Choroid plexus epithelial cell (primary cell): ENCODE data around the gene DNAH2.
A peak's percentile ranks its signal among the peaks of the same experiment; 100 is the strongest.

Source experiments
- DNase-seq: peaks from one replicate; pipeline ENCODE4 v3.0.0-alpha.2; 2010; ENCODE audit warnings: low read depth
- H3K4me3 ChIP-seq: 2 replicates; pipeline ENCODE4 v1.5.1; 2011; ENCODE audit warnings: low read depth, mild to moderate bottlenecking, control low read depth, low read length, moderate library complexity
- TF ChIP-seq, protein P1 (sequence below): conservative IDR thresholded peaks from 2 replicates; pipeline ENCODE4 v1.5.1; 2011; ENCODE audit warnings: low read depth, mild to moderate bottlenecking, control low read depth, inconsistent platforms, low read length, moderate library complexity

DNAH2 gene

DNA sequence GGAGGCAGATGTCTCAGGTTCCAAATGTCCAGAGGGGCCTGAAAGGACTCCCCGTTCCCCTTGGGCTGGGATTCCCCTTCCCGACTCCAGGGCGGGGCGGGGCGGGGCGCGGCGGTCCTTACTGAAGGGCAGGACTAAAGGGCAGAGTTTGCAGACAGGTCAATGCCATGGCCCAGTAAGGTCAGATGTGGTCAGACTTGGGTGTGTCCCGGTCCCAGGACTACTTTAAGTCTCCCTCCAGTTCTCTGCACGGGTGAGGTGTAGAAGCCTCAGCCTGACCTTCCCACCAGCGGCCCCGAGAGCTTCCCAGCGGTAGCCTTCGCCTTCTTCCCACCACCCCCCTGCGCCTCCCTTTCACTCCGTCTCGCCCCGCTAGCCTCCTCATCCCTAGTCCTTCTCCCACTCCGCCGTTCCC, 117.0 kb downstream of the DNAH2 start:
- DNase-seq = peak; percentile 33
- peak overlapping the region; percentile 79 for H3K4me3 ChIP-seq
- TF ChIP-seq, protein P1, sequence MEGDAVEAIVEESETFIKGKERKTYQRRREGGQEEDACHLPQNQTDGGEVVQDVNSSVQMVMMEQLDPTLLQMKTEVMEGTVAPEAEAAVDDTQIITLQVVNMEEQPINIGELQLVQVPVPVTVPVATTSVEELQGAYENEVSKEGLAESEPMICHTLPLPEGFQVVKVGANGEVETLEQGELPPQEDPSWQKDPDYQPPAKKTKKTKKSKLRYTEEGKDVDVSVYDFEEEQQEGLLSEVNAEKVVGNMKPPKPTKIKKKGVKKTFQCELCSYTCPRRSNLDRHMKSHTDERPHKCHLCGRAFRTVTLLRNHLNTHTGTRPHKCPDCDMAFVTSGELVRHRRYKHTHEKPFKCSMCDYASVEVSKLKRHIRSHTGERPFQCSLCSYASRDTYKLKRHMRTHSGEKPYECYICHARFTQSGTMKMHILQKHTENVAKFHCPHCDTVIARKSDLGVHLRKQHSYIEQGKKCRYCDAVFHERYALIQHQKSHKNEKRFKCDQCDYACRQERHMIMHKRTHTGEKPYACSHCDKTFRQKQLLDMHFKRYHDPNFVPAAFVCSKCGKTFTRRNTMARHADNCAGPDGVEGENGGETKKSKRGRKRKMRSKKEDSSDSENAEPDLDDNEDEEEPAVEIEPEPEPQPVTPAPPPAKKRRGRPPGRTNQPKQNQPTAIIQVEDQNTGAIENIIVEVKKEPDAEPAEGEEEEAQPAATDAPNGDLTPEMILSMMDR = no peak

DNA sequence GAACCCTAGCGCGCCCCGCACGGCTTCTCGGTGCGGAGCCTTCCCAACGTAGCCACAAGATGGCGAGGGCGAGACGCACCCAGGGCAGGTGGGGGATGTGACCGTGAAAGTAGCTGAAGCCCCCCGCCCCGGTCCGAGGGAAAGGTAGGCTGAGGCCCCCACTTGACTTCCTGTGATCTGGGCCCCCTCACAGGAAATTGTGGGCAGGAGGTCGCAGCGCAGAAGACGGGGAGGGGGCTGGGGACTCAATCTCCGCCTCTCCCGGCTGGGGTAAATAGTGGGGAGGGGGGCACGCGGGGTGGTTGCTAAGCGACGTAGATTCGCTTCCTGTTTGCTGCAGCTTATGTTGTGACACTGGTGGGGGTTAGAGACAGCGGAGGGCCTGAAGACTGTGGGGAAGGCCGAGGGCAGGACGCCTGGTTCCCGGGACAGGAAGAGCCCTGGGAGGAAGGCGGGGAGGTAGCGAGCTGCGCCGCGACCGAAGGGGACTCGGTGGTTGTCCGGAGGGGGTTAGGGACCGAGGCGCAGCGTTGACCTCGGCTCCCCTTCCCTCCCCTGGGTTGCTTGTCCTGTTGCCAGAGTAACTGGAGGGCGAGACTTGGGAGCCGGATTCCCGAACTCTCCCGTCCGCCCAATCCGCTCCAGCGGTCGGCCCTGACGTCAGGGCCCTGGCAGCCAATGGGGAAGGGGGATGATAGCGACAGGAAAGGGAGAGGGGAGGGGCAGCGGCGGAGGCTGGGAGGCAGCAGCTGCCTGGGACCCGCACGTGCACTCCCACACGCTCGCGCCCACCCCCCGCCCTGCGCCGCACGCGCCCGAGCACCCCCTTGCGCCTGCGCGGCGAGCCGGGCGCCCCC, 117.6 kb downstream of the DNAH2 start:
- TF ChIP-seq, protein P1 = peak; percentile 88
- peak; percentile 99 for DNase-seq
- H3K4me3 ChIP-seq = peak overlapping the region; percentile 79

DNA sequence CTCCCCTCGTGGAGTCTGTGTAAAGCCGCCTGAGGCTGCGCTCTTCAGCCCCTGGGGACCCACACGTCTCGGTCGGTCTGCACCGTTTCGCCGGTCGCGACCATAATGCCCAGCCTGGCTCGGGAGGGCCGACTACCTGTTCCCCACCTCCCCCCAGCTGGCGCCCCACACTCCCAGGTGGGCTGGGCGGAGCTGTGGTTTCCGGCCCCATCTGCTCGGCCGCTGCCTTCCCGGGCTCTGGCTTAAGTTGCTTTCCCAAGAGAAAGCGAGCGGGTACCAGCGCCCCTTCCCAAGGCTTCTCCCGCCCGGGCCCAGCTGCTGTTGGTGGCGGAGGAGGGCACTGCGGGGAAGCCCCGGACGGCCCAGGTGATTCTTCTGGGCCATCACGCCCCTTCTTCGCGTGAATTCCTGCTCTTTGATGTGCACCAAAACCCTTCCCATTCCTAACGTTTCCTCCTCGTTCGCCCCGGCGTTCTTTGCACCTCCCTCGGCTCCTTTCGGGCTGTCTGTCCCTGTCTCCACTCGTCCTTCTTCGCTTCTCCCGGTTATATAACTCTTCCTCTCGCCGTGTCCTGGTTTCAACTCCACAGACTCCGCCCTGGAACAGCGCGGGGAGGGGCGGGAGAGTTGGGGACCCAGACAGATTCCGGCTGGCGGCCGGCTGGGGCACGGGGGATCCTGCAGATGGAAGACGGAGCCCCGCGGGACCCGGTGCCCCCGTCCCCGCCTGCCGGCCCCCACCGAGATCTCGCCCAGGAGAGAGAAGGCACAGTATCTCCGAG, 118.5 kb downstream of the DNAH2 start:
- TF ChIP-seq, protein P1 = no peak
- DNase-seq = peak; percentile 69
- H3K4me3 ChIP-seq = peak overlapping the region; percentile 79

DNA sequence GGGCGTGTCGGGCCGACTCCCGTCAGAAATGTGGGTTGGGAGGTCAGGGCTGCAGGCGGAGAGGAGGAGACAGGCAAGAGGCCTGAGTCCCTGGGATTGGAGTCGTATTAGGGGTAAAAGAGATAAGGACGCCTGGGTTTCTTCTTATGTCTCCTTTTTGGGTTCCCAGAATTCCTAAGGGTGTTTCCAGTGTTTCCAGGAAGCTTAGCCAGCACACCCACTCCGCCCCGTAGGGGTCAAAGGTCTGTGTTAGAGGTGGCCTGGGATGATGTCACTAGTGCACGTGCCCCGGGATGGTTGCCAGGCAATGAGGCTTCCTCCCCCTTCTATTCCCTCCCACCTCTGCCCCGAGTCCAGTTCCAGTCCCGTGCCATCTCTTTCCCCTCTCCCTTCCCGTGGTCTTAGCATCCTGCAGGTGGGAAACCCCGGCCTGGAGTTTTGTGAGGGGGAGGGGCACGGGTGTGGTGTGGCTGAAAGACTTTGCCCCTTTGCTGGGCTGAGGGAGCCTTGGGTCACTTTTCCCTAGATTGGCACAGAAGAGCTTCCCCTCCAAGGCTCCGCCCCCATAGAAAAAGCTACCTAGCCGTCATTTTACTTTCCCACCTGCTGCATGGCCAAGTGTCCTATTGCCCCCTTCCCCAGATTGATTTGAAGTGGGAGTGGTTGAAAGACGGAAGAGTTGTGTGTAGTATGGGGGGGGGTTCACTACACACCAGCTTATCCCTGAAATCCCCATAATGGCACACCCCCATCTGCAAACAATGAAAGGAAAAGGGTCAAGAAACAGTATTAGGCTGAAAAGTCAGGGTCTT, 119.3 kb downstream of the DNAH2 start:
- H3K4me3 ChIP-seq = peak overlapping the region; percentile 79
- TF ChIP-seq, protein P1 = no peak
- DNase-seq = peak; percentile 95

DNA sequence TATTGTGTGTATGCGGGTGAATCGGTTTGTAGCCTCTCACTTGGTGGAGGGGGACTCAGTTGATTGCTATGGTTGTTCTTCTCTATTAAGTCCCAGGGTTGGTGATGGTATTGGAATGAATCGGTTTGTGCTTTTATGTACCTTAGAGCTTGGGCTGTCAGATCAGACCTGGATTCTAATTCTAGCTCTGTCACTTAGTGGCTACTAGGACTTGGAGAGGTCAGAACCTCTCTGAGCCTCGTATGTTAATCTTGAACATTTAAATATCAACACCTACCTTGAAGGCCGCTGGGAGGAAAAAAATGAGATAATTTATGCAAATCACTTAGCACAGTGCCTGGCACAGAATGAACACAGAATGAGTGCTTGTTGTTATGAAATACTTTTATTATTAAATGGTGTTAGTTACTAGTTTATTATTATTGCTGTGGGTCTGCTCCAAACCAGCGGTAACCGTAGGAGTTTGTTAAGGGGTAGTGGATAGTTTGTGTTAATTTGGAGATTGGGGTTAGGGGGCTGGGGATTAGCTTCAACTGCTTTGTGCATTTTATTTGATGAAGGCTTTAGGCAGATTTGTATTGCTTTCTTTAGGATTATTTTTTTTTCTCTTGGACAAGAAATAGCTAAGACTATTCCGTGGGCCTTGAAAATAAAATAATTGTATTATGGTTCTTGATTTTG, 120.0 kb downstream of the DNAH2 start:
- TF ChIP-seq, protein P1 = no peak
- DNase-seq = peak; percentile 11
- peak overlapping the region; percentile 79 for H3K4me3 ChIP-seq
